C4-2B (cell line): ENCODE measurements around the gene ECE1.

Source experiments
- CTCF ChIP-seq: fragments of 450-650 bp; conservative IDR thresholded peaks from 2 replicates; pipeline ENCODE4 v1.5.1; 2017; ENCODE audit warnings: mild to moderate bottlenecking
- ZFX ChIP-seq: fragments of 450-650 bp; IDR thresholded peaks from 2 replicates; pipeline ENCODE4 v1.6.1; 2017

GRCh38 chr1:21313203-21313885 is 23.1 kb upstream of the ECE1 start:
- TF ChIP-seq CTCF: no peak
- TF ChIP-seq ZFX: no peak
